ENCODE data around the gene NANOS3.

NANOS3 gene

DNA sequence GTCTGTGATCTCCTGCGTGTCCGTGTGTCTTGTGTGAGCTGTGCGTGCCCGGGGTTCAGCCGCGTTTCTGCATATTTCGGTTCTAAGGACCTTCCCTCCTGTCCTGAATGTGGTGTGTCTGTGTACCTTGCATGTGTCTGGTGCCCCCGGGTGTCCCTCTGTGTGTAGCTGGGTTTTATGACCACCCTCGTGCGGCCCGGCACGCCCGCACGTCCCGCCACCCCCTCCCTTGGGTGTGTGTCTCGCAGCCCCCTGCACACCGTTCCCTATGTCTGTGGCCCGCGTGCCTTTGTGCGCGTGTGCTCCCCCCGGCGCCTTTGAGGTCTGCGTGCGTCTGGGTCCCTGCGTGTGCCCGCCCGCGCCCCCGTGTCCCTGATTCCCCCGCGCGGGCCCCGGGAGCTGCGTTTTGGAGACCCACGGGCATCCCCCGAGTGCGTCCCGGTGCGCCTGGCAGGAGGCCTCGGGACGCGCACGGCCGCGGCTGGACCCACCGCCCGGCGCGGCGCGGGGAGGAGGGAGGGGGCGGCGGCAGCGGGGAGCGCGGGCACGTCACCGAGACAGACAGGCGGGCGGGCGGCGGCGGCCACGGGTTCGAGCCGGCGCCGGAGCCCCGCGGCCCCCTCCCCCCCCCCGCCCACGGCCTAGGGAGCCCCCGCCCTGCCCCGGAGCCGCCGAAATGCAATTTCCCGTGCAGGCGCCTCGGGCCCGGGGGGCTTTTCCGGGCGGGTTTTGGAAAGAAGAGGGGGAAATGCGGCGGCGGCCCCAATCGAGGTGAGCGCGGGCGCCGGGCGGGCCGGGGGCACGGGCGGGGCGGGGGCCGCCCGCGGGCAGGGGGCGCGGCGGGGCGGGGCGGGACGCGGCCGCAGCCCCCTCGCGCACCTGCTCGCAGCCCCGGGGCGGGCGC, 12.0 kb upstream of the NANOS3 start:
- no peak for DNase-seq

DNA sequence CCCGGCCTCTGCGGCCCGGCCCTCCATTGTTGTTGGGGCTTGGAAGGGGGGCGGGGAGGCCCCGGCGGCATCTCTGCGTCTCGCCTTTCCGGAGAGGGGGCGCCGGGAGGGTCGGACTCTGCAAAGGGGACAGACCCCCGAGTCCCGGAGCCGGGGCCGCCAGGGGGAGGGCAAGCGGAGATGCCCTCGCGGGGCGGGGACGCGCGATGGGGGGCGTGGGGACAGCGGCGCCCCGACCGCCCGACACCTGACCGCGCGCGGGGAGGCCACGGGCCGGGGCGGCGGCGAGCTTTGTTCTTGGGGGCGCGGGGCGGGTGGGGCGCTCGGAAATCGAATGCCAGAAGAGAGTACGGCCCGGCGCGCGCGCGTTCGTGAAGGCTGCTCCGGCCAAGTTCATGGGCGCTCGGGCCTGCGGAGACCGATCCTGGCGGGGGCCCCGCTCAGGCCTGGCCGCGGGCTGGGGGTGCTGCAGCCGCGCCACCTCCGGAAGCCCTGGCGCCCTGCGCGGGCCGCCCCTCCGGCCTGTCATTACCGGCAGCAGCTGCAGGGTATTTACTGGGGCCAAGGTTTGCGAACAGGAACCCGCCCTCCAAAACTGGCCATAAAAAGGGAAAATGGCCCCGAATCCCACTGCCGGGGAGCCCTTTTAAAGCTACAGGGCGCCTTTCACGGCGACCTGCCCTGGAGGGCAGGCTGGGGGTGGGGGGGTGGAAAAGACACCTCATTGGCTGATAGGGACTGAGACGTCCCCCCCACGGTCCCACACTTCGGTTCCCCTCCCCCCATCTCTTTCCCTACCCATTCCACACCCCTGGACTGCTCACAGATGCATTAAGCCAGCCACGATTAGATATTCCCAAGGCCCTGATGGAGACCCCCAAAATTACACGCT, 11.1 kb upstream of the NANOS3 start:
- DNase-seq = no peak

DNA sequence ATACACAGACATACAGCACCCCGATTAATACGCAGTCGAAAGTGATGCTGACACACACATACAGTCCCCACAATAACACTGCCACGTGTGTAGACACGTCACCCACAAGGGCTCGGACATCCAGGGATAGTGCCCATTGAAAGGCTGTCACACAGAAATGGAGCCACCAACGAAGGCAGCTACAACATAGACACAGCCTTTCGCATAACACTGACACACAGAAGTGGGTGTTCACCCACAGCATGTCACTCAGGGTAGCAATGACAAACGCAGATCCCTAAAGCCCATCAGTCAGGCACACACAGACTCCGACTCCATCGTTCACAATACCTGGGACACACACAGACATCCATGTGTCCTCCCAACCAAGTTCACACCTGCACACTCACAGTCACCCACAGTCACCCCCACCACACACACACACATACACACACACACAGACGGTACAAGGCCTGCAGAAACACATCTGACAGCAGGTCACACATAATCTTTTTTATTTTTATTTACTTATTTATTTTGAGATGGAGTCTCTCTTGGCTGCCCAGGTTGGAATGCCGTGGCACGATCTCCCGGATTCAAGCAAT, 10.4 kb upstream of the NANOS3 start:
- DNase-seq = no peak

DNA sequence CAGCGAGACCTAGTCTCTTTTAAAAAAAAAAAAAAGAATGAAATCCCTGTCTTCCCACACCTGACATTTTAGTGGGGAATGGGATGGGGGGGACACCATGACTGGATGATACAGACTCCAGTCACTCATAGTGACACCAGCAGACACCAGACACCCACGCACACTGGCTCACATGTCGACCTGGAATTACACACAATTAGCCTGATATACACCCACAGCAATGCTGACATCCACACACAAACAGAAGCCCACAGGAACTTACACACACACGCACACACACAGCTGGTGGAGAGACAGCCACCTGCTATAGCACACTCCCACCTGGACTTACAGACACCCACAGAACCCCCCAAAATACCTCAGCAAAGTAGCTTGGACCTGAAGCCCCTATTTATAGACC, 8.3 kb upstream of the NANOS3 start:
- no peak for DNase-seq

DNA sequence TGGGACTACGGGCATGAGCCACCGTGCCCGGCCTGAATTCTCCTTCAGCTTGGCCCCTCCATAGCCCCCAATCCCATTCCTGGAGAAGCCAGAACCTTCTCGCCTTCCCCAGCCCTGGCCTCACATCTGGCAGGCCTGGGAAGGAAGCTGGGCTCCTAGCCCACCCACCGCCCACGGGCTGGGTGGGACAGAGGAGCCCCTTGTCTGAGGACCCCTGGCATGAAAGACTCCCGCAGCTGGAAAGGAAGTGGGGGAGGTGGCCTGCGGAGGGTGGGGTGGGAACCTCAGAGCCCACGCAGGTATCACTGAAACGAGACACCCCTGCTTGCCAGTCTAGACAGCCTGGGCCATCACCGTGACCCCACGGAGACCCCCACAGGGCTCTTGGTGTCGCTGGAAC, 7.7 kb upstream of the NANOS3 start:
- DNase-seq = no peak

DNA sequence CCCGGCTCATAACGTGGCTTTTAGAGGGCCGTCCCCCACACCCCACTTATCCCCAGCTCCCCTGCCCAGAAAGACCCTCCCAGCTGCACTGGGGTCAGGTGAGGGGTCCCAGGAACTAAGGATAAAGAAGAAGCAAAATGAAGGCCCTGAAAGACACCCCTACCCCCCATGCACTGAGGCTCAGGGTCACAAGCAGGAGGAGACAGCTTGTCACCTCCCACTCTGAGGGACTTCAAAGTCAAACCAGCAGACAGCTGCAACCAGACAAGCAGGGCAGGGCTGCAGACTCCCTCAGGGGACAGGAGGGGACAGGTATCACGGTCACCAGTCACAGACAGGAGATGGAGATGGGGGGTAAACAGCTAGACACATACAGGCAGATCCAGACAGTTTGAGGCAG, 6.1 kb upstream of the NANOS3 start:
- no peak for DNase-seq

DNA sequence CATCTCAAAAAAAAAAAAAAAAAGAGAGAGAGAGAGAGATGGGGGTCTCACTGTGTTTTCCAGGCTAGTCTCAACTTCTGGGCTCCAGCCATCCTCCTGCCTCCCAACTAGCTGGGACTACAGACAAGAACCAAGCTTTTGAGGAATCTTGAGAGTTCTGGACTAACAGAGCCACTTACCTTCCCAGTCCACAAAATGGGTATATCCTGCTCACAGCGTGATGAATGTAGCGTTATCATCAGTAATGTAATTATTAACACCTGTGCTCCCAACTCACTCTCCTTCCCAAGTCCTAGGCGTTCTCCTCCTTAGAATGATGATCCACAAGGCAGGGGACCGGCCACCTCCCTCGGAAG, 4.6 kb upstream of the NANOS3 start:
- no peak for DNase-seq

DNA sequence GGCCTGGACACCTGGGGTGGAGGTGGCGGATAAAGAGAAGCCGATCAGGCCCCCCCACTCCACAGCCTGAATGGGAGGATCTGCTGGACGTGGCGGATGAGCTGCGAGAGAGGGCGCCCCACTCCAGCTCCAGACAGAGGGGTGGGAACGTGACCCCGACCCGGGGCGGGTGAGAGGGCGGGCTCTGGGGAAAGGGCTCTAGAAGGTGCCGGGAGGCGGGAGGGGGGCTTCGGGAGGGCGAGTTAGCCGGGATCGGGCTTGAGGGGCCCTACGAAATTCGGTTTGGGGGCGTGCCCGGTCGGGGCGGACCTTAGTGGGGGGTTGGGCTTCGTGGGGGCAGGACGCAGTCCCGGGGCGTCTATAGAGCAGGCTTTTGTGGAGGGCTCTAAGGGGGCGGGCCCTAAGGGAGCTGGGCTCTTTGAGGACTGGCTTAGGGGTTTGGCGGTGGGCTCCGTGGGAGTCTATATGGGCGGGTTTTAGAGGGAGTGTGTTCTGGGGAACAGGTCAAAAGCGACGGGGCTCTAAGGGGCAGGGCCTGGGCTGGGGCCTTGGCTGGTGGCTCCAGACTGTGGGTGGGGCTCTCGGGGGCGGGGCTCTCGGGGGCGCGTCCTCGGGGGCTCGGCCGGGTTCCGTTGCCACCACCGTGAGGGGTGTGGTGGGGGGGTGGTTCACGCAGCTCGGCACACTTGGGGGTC, 4.1 kb upstream of the NANOS3 start:
- DNase-seq = no peak

DNA sequence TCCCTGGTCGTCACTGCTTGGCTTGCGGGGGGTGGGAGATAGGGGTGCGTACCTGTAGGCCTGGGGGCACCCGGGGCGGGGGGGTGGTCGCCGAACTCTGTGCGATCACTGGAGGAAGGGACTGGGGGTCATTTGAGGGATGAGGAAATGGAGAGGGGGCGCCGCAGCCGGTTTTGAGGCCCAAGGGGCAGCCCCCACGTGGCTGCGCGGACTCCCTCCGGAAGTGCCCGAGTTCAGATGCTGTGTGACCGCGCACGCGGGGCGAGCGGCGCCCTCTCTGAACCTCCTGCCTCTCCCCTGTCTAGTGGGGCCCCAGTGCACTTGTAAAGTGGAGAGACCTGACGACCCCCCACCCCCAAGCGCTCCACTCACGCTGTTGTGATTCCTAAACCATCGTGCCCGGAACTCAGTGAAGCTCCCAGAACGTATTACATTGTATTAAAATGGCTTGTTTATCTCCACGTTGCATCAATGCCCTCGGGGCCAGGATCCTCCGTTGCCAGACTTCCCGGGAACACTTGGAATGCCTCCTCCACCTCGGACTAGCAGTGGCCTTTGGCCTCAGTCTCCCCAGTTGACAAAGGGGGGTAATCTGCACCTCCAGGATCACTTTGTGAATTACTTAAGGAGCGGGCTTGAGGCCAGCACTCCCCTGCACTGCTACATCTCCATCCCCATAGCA, 3.0 kb upstream of the NANOS3 start:
- no peak for DNase-seq

DNA sequence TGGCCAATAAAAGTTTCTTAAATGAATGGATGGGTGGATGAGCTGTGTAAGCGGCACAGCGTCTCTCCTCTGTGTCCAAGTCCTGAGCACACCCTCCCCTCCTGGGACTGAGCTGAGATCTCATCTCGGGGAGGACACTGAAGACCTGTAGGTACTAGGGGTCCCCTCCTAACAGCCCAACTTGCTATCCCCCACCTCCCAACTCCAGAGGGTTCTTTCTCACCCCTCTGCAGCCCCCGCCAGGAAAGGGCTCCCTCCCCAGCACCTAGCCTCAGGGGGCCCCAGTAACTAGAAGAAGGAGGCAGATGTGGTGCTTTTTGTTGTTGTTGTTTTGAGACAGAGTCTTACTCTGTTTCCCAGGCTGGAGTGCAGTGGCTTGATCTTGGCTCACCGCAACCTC, 1.1 kb upstream of the NANOS3 start:
- DNase-seq = no peak

DNA sequence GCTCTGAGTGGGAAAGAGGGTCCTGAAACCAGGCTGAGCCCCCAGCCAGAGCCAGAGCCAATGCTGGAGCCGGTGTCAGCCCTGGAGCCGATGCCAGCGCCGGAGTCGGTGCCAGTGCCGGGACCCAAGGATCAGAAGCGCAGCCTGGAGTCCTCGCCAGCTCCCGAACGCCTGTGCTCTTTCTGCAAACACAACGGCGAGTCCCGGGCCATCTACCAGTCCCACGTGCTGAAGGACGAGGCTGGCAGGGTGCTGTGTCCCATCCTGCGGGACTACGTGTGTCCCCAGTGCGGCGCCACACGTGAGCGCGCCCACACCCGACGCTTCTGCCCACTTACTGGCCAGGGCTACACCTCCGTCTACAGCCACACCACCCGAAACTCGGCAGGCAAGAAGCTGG, 369 bp downstream of the NANOS3 start:
- DNase-seq = no peak

DNA sequence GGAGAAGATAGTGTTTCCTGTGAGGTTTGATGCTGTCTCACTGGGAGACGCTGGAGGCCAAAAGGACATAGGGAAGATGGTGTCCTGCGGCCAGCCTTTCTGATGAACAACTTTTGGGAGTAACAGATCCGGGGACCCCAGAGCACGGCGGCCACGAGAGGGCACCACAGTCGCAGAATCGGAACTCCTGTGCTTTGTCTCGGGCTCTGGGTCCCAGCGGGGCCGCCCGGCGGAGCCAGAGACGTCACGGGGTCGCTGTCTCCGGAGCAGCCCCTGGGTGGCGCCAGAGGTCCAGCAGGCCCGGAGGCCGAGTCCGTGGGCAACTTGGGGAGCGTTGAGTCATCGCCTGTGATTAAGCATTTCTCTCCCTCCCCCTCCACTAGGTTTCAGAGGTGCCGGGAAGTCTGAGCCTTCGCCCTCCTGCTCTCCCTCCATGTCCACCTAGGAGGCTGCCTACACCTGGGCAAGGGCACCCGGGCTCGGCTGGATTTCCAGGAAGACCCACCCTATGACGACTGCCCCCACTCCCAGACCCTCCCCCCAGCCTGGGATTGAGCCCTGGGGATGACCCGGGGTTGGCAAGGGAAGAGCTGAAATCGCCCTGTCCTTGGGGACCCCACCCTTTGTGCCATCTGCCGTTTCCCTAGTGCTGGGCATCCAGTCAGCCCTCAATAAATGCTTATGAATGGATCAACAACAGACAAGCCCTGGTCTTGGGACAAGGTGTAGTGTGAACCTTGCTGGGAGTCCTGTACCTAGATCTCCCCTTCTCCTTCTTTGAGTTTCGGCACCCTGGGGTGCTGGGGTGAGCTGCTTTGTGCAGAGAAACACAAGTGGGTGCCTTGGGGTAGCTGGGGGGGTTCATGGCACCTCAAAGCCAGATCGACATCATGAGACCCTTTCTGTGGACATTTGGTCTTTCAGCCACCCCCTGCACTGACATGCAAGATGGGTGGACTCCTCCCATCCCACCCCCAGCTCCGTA, 3.4 kb downstream of the NANOS3 start:
- DNase-seq = peak; percentile 78

DNA sequence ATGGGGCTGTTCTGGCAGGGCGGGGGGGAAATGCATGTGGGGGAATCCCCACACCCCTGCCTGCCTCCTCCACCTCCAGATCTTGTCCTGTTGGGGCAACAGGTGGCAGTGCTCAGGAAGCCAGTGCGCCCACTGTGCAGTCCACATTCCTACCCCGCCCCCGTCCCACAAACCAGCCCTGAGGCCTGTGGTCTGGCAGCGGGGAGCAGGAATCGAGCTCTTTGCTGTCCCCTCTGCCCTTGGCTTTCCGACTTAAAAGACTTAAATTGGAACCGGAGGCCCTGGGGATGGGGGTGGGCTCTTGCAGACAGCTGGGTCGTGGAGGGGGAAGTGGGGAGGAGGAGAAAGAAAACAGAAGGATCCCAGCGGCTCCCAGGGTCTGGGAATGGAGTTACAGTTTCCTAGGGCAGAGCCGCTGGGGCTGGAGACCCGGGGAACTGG, 4.3 kb downstream of the NANOS3 start:
- no peak for DNase-seq

DNA sequence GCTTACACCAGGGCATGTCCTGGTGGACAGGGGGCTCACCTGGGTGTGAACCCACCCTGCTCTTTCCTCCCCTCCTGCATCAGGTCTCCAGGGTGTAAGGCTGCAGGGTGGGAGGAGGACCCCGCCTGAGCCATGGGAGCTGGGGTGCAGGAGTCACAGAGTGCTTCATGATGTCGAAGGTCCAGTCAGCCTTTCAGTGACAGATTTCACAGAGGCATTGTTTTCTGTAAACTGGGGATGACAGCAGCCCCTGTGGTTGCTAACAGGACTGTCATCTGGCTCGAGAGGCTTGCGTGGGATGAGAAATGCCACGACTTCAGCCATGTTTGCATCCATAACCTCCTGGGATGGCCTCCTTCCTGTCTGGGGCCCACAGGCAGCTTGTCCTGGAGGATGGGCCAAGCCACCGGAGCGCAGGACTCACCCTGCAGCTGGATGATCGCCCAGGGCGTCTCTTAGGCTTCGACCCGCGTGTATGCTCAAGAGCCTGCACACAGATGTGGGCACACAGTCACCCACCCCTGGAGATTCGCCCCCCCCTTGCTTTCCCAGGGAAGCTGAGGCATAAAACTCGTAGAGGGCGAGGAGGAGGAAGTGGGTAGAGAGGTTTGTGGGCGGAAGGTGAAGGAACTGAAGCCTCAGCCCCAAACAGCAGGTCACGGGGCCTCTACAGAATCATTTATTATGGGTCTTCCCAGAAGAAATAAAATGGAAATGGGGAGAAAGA, 4.9 kb downstream of the NANOS3 start:
- DNase-seq = no peak

DNA sequence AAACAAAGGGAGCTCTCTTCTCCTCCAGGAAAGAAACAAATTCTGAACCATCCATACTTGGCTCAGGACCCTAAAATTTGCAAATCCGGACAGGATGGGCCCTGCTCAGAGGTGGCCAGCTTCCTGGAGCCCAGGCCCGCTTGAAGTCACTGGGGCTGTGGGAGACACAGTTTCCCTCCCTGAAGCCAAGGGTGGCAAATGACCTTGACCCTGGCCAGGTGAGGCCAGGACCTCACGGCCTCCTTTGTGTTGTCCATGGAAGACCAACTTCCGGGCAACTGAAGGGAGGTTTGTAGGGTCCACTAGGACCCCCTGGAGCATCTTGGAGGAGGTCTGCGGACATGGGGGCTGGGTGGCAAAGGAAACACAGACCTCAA, 5.5 kb downstream of the NANOS3 start:
- no peak for DNase-seq

DNA sequence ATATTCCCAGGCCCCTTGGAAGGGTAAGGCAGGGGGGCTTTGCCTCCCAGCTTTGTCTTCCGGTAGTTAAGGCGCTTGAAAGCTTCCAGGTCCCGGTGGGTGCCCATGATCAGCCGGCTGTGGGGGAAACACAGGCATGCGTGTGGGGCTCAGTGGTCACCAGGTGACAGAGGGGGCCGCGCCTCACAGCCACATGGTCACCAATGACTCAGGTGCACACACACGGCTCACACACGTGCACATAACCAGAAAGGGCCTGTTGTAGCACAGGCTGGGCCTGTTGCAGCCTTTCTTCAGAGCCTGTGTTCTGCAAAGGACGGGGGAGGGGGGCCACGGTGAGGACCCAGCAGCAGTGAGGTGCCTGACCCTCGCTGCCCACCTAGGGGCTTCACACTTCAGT, 5.9 kb downstream of the NANOS3 start:
- DNase-seq = no peak

DNA sequence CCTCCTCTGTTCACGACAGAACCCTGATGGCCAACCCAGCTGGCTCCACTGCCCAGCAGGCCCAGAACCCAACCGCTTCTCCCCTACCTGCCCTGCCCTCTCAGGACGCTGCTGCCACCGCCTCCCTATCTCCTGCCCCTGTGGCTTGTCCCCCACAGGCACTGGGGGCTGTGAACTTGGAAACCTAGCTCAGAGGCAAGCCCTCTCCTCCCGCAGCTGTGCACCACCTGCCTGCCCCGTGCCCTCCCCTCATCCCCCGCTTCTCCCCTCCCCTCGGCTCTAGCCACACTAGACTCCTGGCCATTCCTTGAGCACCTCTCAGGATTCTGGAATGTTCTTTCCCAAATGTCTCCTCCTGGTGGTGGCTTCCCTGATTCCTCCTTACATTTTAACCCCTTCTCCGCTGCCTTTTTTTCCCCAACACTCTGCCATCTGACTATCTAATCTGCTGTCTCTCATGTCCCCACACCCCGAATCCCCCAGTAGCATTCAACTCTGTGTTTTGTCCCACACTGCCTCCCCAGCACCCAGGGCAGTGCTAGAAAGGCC, 6.7 kb downstream of the NANOS3 start:
- DNase-seq = no peak

DNA sequence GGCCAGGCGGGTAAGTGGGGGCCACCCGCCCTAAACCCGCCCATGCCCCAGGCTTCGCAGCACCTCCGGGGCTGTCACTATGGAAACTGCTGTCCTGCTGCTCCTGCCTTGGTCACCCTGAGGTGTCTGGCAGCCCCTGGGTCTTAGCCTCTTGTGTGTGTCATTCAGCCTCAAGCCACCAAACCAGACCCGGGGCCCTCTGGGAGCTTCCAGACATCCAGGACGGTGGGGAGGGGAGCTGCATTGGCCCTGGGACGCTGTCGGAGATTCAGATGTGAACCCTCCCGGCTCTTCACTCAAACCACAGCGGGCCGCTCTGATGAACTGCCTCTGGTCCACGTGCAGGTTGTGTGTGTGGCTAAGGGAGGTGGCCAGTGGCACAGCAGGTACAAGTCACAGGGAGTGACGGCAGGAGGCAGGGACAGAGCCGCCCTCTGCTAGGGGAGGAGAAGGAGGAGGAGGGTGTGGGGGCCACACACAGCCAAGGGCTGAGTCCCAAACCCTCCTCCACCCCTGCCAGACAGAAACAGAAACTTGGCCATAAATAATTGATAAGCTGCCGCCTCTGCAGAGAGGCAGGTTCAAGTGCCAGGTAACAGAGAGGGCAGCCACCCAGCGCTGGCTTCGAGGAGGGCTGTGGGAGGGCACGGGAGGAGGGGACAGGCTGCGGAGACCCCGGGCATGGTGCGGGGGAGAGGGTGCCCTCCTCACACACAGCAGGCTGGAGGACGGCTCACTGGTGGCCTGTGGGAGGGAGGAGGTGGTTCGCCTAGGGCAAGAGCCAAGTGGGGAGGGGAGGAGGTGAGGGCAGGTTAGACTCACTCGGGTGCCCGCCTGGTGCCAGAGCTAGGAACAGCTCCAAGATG, 8.0 kb downstream of the NANOS3 start:
- DNase-seq = no peak

DNA sequence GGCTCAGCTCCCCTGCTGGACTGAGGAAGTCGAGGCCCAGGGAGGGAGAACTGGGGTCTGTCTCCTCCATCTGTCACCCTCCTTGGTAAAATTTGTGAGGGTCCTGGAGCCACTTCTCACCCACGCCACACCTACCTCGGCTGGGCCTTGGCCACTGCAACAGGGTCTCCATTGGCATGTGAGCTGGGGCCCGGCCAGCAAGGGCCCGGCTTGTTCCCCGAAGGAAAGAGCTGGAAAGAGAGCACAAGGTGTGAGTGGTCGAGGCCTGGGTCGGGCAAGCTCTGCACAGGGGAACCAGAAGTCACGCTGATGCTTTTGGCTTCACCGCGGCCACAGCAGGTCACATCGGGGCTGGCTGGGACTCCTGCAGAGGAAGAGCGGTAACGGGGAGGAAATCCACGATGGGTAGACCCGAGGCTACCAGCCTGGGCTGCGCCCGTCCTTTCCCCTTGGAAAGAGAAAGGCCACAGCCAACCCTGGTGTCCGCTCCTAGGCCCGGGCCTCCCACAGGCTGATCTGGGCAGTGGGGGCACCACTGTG, 9.0 kb downstream of the NANOS3 start:
- DNase-seq = no peak
